ENCODE measurements around the gene SMG7.
A peak's percentile ranks its signal among the peaks of the same experiment; 100 is the strongest.
"Not testable (repeated sequence)": the region's sequence is repeated elsewhere in the genome, so short reads cannot be mapped to it uniquely, and the experiment has no call there.

Gene SMG7, protein sequence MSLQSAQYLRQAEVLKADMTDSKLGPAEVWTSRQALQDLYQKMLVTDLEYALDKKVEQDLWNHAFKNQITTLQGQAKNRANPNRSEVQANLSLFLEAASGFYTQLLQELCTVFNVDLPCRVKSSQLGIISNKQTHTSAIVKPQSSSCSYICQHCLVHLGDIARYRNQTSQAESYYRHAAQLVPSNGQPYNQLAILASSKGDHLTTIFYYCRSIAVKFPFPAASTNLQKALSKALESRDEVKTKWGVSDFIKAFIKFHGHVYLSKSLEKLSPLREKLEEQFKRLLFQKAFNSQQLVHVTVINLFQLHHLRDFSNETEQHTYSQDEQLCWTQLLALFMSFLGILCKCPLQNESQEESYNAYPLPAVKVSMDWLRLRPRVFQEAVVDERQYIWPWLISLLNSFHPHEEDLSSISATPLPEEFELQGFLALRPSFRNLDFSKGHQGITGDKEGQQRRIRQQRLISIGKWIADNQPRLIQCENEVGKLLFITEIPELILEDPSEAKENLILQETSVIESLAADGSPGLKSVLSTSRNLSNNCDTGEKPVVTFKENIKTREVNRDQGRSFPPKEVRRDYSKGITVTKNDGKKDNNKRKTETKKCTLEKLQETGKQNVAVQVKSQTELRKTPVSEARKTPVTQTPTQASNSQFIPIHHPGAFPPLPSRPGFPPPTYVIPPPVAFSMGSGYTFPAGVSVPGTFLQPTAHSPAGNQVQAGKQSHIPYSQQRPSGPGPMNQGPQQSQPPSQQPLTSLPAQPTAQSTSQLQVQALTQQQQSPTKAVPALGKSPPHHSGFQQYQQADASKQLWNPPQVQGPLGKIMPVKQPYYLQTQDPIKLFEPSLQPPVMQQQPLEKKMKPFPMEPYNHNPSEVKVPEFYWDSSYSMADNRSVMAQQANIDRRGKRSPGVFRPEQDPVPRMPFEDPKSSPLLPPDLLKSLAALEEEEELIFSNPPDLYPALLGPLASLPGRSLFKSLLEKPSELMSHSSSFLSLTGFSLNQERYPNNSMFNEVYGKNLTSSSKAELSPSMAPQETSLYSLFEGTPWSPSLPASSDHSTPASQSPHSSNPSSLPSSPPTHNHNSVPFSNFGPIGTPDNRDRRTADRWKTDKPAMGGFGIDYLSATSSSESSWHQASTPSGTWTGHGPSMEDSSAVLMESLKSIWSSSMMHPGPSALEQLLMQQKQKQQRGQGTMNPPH

DNA sequence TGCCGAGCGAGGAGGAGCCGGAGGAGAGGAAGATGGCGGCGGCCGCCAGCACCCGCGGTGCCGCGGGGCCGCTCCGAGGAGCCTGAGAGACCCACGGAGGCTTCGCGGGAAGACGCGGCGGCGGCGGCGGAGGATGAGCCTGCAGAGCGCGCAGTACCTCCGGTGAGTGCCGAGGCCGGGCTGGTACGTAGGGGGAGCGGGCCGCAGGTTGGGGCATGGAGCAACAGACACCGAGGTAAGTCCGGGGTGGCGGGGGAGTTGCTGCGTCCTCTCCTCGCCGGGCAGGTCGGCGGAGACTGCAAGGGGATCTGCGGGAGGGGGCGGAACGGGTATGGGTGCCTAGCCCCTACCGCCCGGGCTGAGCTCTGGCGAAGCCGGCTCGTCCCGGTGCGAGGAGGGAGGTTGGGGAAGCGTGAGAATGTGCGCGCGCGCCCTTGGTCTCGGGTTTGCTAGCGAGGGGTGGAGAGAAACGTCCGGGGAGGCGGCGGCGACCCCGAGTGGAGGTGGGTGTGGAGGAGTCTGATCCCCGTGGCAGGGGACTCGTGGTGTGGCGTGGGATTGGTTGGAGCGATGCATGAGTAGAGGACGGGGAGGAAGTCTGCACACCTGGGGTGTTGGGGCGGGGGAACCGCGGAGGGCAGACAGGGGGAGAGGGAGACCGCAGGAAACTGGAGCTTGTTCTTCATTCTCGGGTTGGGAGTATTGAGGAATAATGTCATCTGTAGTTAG lies at the start of gene SMG7:
TSS of gene SMG7 (plus strand) at position 12 of the 729 bp plus-strand sequence. CDS start at position 134, 122 bp downstream.
- peak; percentile 61 for DNase-seq

- DNase-seq, result no peak
Observed at GRCh38 chr1:183423541-183423940, 48.8 kb upstream of the SMG7 start.

DNA sequence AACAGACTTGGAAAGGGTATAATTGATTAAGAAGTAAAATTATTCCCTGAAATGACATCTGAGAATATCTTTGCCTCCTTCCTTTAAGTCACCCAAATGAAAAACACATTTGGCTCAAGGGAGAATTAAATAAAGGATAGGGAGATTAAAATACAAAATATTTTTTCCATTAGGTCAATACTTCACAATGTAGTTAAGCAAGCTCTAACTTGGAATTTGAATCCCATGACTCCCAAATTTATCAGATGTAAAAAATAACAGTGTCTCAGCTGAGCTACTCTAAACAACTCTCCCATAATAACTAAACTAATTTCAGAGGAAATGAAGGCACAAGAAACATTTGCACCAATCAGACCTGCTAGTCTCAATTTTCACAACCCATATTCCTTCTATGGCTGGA lies 47.6 kb upstream of the SMG7 start:
- no peak for DNase-seq

DNA sequence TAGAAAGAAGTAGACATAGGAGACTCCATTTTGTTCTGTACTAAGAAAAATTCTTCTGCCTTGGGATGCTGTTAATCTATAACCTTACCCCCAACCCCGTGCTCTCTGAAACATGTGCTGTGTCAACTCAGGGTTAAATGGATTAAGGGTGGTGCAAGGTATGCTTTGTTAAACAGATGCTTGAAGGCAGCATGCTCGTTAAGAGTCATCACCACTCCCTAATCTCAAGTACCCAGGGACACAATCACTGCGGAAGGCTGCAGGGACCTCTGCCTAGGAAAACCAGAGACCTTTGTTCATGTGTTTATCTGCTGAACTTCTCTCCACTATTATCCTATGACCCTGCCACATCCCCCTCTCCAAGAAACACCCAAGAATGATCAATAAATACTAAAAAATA lies 44.7 kb upstream of the SMG7 start:
- not testable (repeated sequence) for DNase-seq

DNA sequence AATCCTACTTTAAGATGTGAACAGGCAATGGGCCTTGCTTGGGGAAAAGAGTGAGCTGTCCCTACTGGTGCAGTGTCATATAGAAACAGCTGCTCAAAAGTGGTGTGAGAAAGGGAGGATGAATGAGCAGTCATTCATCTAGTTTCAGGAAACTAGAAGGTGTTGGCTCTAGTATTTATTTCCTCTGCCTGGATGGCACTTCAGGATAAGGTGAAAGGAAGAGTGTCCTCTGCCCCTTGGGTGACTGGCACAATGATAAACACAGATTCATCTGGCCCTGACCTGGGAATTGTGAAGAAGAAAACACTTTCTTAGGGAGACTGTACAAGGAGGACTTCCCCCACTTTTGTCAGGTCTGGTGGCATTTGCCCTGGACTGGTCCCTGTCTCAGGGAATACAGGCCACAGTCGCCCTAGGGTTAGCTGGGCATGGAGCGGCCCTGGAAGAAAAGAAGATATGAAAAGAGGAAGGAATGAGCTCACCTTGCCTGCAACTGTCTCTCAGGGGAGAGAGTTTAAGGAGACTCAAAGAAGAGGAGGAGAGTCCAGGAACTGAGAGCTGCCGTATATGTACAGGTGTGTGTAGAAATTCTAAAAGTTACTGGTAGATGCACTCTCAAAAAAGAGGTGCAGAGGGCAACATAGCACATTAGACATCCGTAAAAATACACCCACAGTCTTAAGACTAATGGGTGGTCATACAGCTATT lies 40.3 kb upstream of the SMG7 start:
- no peak for DNase-seq

GRCh38 chr1:183432548-183432875 lies 39.8 kb upstream of the SMG7 start:
- DNase-seq, result no peak

DNA sequence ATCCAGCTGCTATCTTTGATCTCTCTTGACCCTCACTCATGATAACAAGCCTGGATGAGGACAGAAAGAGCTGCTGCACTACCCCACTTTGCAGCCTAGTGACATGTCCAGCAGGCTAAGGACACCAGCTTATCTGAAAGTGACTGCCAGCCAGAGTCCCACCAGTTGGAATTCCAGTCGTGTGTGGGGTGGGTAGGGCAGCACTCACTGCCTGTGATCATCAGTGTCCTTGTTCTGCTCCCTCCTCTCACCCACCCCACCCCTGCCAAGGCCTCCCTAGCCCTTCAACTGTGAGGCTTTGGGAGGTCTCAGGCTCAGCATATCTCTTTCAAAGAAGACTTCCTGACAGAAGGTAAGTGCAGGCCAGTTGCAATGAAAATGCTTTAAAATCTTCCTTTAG lies 38.6 kb upstream of the SMG7 start:
- DNase-seq, result no peak

DNA sequence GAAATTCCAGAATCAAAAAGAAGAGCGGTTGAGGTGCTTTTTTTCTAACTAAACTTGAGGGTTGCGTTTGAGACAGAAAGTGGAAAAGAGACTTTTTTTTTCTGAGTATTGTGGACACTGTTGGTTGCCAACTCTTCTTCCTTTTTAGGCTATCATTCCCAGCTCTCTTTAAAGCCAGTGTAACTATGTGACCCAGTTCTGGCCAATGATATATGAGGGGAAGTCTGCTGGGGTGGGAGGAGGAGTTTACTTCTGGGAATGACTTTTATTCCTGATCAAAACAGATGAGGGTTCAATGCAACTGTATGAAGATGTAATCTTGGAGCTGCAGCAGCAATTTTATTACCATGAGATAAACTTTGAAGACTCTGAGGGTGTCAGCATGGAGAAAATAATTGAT lies 36.8 kb upstream of the SMG7 start:
- DNase-seq, result no peak

GRCh38 chr1:183438060-183438459 lies 34.2 kb upstream of the SMG7 start:
- no peak for DNase-seq

- no peak for DNase-seq
Observed at GRCh38 chr1:183443011-183443410, 29.3 kb upstream of the SMG7 start.

DNA sequence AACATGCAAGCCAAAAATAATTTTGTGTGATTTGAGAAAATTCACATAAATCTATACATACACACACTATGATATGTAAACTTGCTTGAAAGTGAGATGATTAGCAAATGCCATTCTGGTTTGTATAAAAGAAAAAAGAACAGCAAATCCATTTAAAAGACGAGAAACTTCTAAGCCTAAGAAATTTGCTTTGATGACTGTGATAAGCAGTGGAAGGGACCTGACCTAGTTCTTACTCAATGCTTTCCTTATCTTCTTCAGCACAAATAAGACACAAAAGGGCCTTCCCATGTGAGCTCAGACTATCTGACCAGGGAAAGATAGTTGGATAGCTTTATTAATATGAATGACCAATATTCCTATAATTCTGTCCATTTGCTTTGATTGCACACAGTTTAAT lies 28.8 kb upstream of the SMG7 start:
- DNase-seq, result no peak

DNA sequence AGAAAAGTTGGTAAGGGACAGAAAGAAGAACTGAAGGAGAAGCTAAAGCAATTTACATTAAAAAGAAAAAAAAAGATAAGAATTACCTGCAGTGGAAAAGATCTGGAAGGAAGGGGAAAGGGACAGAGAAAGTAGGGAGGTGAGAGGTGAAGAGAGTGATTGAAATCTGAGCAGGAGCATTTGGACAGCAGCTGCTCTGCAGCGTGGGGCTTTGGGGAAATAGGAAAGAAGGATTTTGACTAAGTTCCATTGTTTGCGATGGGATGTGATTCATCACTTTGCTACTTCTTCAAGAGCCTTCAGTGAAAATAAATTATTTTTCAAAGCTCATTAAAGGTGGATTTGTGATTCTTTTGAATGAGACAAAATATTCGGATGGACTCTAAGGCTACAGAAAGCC lies 28.1 kb upstream of the SMG7 start:
- DNase-seq, result no peak

DNA sequence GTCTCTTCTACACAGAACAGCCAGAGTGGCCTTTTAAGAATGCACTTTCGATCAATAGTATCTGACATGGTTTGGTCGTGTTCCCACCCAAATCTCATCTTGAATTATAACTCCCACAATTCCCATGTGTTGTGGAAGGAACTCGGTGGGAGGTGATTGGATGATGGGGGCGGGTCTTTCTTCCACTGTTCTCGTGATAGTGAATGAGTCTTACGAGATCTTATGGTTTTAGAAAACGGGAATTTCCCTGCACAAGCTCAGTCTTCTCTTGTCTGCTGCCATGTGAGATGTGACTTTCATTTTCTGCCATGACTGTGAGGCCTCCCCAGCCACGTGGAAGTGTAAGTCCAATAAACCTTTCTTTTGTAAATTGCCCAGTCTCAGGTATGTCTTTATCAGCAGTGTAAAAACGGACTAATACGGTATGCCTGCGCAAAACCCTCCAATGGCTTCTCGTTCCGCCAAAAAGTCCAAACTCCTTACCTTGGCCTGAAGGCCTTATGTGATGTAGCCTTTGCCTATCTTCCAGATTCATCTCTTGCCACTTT lies 23.0 kb upstream of the SMG7 start:
- no peak for DNase-seq

- DNase-seq, result no peak
Observed at GRCh38 chr1:183450093-183450492, 22.2 kb upstream of the SMG7 start.

- no peak for DNase-seq
Observed at GRCh38 chr1:183454377-183454776, 17.9 kb upstream of the SMG7 start.

DNA sequence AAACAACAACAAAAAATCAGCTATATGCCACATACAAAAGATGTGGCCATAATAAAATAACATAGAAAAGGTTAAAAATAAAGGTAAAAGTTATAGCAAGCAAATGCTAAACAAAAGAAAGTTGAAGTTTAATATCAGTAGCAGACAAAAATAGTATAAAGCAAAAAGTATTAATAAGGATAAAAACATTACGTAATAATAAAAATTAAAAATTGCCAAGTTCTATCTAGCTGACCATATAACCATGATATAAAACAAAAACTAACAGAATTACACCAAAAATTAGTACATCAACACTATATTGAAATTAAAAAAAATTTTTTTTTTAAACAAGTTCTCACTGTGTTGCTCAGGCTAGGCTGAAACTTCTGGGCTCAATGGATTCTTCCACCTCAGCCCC lies 15.5 kb upstream of the SMG7 start:
- no peak for DNase-seq

DNA sequence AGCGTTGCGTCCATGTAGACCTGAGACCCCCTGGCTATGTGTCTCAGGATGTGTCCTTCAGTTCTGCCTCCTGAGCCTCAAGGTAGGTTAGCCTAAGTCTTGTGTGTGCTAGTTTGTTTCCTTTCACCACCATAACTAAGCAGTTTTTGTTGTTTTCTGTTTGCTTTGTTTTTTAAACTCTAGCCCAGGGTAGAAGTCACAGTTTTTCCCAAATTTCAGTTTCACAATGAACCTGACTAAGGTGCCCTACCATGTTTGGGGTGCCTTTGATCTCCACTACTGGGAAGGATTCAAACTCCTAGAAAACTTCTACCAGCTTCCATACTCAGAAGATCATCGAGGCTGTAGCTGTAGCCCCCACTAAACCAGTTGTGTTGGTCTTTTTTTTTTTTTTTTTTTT lies 14.8 kb upstream of the SMG7 start:
- no peak for DNase-seq

- DNase-seq, result no peak
Observed at GRCh38 chr1:183460596-183460995, 11.7 kb upstream of the SMG7 start.

DNA sequence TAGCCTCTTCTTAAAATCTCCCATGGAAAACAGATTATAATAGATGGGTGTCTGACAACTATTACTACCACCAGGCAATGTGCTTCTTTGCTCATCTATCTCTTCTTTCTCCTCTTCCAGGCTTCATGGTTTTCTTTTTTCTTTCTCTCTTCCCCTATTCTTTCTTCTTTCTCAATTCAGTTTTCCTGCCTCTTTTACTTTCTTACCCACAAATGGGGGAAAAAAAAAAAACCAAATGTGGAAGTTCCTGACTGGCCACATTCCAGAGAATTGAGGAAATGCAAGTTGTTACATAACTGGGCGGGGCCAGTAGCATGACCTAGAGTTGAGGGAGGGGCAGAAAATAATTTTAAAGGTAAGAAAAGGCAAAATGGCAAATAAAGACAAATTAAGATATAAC lies 10.9 kb upstream of the SMG7 start:
- DNase-seq, result no peak

DNA sequence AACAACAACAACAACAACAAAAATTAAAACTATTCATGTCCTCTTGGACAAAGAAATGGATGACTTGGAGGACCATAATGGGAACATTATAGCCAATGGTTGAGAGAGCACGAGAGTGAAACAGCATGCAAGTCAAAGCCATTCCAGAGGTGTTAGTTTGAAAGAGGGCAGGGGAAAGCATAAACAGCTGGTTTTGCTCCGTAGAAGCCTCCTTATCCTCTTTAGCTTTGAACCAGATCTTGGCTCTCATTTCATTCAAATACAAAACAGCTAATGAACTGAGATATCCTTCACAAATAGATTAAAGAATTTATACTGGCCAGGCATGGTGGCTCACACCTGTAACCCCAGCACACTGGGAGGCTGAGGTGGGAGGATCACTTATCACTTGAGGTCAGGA lies 8.7 kb upstream of the SMG7 start:
- DNase-seq, result no peak

GRCh38 chr1:183466781-183467180 lies 5.5 kb upstream of the SMG7 start:
- DNase-seq, result no peak

DNA sequence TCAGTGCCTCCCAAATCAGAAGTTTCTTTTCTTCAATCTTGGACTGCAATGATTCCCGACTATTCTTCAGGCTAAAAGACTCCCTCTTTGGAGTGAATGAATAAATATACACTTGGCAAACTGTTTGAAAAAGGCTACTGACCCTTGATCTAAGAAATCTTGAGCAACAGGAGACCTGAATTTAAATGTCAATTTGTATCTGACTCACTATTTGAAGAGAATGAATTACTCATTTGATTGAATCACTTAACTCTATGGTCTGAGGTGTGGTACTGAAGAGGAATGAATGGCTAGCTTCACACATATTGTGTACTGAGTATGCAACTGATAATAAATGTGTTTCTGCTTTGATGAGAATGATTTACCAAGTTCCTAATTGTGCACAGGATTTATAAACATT lies 4.6 kb upstream of the SMG7 start:
- no peak for DNase-seq
